Activated CD8-positive, alpha-beta memory T cell treated with anti-CD3 and anti-CD28 coated beads for 4 hours (primary cell): ENCODE data around the gene SLC6A5.
"Not testable (repeated sequence)": the region's sequence is repeated elsewhere in the genome, so short reads cannot be mapped to it uniquely, and the experiment has no call there.

Experiments used
- DNase-seq, 2 donors: peaks; one replicate each; pipeline ENCODE4 v3.0.0-alpha.2; 2020; ENCODE audit warnings: low read depth in 2 of 2

Gene SLC6A5

GRCh38 chr11:20599221-20600019 is at the start of gene SLC6A5:
Gene SLC6A5, plus strand, starts transcription at chr11:20599608. Its CDS starts 65 bp downstream, at chr11:20599673.
- DNase-seq: no peak

- no peak for DNase-seq
Observed at GRCh38 chr11:20551096-20551495, 48.3 kb upstream of the SLC6A5 start.

- no peak for DNase-seq
Observed at GRCh38 chr11:20555783-20556182, 43.6 kb upstream of the SLC6A5 start.

- not testable (repeated sequence) for DNase-seq
Observed at GRCh38 chr11:20556396-20556795, 43.0 kb upstream of the SLC6A5 start.

GRCh38 chr11:20558741-20559140 is 40.7 kb upstream of the SLC6A5 start:
- no peak for DNase-seq

- no peak for DNase-seq
Observed at GRCh38 chr11:20559523-20560300, 39.7 kb upstream of the SLC6A5 start.

GRCh38 chr11:20561915-20562314 is 37.5 kb upstream of the SLC6A5 start:
- DNase-seq: no peak

GRCh38 chr11:20563866-20564265 is 35.5 kb upstream of the SLC6A5 start:
- DNase-seq: no peak

GRCh38 chr11:20564846-20565635 is 34.4 kb upstream of the SLC6A5 start:
- DNase-seq: no peak

GRCh38 chr11:20566115-20566514 is 33.3 kb upstream of the SLC6A5 start:
- not testable (repeated sequence) for DNase-seq

- no peak for DNase-seq
Observed at GRCh38 chr11:20566591-20567434, 32.6 kb upstream of the SLC6A5 start.

- not testable (repeated sequence) for DNase-seq
Observed at GRCh38 chr11:20579725-20580124, 19.7 kb upstream of the SLC6A5 start.

GRCh38 chr11:20583201-20583600 is 16.2 kb upstream of the SLC6A5 start:
- DNase-seq: no peak

GRCh38 chr11:20584093-20584774 is 15.2 kb upstream of the SLC6A5 start:
- no peak for DNase-seq

GRCh38 chr11:20589796-20590195 is 9.6 kb upstream of the SLC6A5 start:
- no peak for DNase-seq

- no peak for DNase-seq
Observed at GRCh38 chr11:20590381-20590780, 9.0 kb upstream of the SLC6A5 start.

GRCh38 chr11:20592741-20593140 is 6.7 kb upstream of the SLC6A5 start:
- no peak for DNase-seq

- DNase-seq: no peak
Observed at GRCh38 chr11:20594274-20595061, 4.9 kb upstream of the SLC6A5 start.

- no peak for DNase-seq
Observed at GRCh38 chr11:20595101-20595500, 4.3 kb upstream of the SLC6A5 start.
